ENCODE measurements around the gene RPP14. TPM values are rescaled to one million over a fixed set of nuclear protein-coding genes. Genes with fewer than 3 reads are reported as not detected.

RPP14 gene
- total and polyA plus RNA-seq, 2 experiments from 2014 or later = 11.7 to 18.6 TPM

GRCh38 chr3:58349792-58350626 lies 44.0 kb downstream of the RPP14 start:
- peaks cover 10% of the 10 kb centered on the region; the same call in 1 of the 2 replicates for H3K4me1 ChIP-seq (ENCODE audit: insufficient read depth)
- no peaks in the 10 kb centered on the region for H3K9me2 ChIP-seq (ENCODE audit: insufficient read depth)
- Mint-ChIP-seq H3K36me3 (ENCODE audit: low read depth) (no peaks in the 10 kb centered on the region), H3K4me3 (no peak overlapping the region), H3K9me3 (no peaks in the 10 kb centered on the region), H3K27me3 (ENCODE audit: insufficient read depth, low read depth, poor library complexity) (peaks cover 3% of the 10 kb centered on the region), H3K4me1 (peaks cover 13% of the 10 kb centered on the region), H3K27ac (no peak overlapping the region)
- H4K20me1 ChIP-seq (replicated peaks; ENCODE audit: insufficient read depth) = no peaks in the 10 kb centered on the region
- H3K27ac ChIP-seq (ENCODE audit: low read depth) = no peak overlapping the region
- DNase-seq (ENCODE audit: low spot score) (no peak), ATAC-seq (no peak)
- no peak overlapping the region for H3K4me2 ChIP-seq
- H3K36me3 ChIP-seq (ENCODE audit: insufficient read depth) = no peaks in the 10 kb centered on the region
- H3K4me3 ChIP-seq = no peak overlapping the region
- H2AFZ ChIP-seq = no peak overlapping the region
- H3F3A ChIP-seq (replicated peaks; ENCODE audit: low read depth) = no peaks in the 10 kb centered on the region
- no peaks in the 10 kb centered on the region for H3K27me3 ChIP-seq (ENCODE audit: insufficient read depth)
- H3K79me2 ChIP-seq (replicated peaks; ENCODE audit: insufficient read depth) = no peaks in the 10 kb centered on the region; the same call in 1 of the 2 replicates
- TF ChIP-seq EZH2 (IDR thresholded peaks at IDR 0.05; ENCODE audit: low read depth, unreplicated experiment) = no peak
- TF ChIP-seq CREB1 (CRISPR knock-in tag; IDR thresholded peaks at IDR 0.05; ENCODE audit: low read depth) = no peak
- TF ChIP-seq, protein P1, sequence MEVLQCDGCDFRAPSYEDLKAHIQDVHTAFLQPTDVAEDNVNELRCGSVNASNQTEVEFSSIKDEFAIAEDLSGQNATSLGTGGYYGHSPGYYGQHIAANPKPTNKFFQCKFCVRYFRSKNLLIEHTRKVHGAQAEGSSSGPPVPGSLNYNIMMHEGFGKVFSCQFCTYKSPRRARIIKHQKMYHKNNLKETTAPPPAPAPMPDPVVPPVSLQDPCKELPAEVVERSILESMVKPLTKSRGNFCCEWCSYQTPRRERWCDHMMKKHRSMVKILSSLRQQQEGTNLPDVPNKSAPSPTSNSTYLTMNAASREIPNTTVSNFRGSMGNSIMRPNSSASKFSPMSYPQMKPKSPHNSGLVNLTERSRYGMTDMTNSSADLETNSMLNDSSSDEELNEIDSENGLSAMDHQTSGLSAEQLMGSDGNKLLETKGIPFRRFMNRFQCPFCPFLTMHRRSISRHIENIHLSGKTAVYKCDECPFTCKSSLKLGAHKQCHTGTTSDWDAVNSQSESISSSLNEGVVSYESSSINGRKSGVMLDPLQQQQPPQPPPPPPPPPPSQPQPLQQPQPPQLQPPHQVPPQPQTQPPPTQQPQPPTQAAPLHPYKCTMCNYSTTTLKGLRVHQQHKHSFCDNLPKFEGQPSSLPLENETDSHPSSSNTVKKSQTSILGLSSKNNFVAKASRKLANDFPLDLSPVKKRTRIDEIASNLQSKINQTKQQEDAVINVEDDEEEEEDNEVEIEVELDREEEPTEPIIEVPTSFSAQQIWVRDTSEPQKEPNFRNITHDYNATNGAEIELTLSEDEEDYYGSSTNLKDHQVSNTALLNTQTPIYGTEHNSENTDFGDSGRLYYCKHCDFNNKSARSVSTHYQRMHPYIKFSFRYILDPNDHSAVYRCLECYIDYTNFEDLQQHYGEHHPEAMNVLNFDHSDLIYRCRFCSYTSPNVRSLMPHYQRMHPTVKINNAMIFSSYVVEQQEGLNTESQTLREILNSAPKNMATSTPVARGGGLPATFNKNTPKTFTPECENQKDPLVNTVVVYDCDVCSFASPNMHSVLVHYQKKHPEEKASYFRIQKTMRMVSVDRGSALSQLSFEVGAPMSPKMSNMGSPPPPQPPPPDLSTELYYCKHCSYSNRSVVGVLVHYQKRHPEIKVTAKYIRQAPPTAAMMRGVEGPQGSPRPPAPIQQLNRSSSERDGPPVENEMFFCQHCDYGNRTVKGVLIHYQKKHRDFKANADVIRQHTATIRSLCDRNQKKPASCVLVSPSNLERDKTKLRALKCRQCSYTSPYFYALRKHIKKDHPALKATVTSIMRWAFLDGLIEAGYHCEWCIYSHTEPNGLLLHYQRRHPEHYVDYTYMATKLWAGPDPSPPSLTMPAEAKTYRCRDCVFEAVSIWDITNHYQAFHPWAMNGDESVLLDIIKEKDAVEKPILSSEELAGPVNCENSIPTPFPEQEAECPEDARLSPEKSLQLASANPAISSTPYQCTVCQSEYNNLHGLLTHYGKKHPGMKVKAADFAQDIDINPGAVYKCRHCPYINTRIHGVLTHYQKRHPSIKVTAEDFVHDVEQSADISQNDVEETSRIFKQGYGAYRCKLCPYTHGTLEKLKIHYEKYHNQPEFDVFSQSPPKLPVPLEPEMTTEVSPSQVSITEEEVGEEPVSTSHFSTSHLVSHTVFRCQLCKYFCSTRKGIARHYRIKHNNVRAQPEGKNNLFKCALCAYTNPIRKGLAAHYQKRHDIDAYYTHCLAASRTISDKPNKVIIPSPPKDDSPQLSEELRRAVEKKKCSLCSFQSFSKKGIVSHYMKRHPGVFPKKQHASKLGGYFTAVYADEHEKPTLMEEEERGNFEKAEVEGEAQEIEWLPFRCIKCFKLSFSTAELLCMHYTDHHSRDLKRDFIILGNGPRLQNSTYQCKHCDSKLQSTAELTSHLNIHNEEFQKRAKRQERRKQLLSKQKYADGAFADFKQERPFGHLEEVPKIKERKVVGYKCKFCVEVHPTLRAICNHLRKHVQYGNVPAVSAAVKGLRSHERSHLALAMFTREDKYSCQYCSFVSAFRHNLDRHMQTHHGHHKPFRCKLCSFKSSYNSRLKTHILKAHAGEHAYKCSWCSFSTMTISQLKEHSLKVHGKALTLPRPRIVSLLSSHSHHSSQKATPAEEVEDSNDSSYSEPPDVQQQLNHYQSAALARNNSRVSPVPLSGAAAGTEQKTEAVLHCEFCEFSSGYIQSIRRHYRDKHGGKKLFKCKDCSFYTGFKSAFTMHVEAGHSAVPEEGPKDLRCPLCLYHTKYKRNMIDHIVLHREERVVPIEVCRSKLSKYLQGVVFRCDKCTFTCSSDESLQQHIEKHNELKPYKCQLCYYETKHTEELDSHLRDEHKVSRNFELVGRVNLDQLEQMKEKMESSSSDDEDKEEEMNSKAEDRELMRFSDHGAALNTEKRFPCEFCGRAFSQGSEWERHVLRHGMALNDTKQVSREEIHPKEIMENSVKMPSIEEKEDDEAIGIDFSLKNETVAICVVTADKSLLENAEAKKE (CRISPR knock-in tag; IDR thresholded peaks at IDR 0.05) = no peak
- TF ChIP-seq STAT1 (IDR thresholded peaks at IDR 0.05; ENCODE audit: unreplicated experiment) = no peak
- TF ChIP-seq POLR2AphosphoS5 (IDR thresholded peaks at IDR 0.05; ENCODE audit: low read depth) = no peak
- no peak for TF ChIP-seq ZNF331 (CRISPR knock-in tag; IDR thresholded peaks at IDR 0.05; ENCODE audit: low read depth)
- TF ChIP-seq JUNB (IDR thresholded peaks at IDR 0.05; ENCODE audit: unreplicated experiment) = no peak
- no peak for TF ChIP-seq NANOG (IDR thresholded peaks at IDR 0.05; ENCODE audit: borderline replicate concordance)
- no peak for TF ChIP-seq CTCF (conservative IDR thresholded peaks at IDR 0.05; ENCODE audit: low read depth in 2 of 2)
- TF ChIP-seq EZH2phosphoT487 (IDR thresholded peaks at IDR 0.05; ENCODE audit: unreplicated experiment) = no peak
- no peak for TF ChIP-seq ZNF114 (CRISPR knock-in tag; IDR thresholded peaks at IDR 0.05)
- TF ChIP-seq, protein P2, sequence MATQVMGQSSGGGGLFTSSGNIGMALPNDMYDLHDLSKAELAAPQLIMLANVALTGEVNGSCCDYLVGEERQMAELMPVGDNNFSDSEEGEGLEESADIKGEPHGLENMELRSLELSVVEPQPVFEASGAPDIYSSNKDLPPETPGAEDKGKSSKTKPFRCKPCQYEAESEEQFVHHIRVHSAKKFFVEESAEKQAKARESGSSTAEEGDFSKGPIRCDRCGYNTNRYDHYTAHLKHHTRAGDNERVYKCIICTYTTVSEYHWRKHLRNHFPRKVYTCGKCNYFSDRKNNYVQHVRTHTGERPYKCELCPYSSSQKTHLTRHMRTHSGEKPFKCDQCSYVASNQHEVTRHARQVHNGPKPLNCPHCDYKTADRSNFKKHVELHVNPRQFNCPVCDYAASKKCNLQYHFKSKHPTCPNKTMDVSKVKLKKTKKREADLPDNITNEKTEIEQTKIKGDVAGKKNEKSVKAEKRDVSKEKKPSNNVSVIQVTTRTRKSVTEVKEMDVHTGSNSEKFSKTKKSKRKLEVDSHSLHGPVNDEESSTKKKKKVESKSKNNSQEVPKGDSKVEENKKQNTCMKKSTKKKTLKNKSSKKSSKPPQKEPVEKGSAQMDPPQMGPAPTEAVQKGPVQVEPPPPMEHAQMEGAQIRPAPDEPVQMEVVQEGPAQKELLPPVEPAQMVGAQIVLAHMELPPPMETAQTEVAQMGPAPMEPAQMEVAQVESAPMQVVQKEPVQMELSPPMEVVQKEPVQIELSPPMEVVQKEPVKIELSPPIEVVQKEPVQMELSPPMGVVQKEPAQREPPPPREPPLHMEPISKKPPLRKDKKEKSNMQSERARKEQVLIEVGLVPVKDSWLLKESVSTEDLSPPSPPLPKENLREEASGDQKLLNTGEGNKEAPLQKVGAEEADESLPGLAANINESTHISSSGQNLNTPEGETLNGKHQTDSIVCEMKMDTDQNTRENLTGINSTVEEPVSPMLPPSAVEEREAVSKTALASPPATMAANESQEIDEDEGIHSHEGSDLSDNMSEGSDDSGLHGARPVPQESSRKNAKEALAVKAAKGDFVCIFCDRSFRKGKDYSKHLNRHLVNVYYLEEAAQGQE (IDR thresholded peaks at IDR 0.05; ENCODE audit: unreplicated experiment) = no peak
- TF ChIP-seq, protein P3, sequence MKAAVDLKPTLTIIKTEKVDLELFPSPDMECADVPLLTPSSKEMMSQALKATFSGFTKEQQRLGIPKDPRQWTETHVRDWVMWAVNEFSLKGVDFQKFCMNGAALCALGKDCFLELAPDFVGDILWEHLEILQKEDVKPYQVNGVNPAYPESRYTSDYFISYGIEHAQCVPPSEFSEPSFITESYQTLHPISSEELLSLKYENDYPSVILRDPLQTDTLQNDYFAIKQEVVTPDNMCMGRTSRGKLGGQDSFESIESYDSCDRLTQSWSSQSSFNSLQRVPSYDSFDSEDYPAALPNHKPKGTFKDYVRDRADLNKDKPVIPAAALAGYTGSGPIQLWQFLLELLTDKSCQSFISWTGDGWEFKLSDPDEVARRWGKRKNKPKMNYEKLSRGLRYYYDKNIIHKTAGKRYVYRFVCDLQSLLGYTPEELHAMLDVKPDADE (IDR thresholded peaks at IDR 0.05) = no peak

Data from GM23338 (cell line).